Activated T-cell treated with anti-CD3 and anti-CD28 coated beads, Interleukin-2, amount 50 U/mL, for 1 hour (primary cell): ENCODE data around the gene PDGFA.

Experiments used
- DNase-seq: peaks from one replicate; pipeline ENCODE4 v3.0.0-alpha.2; 2020

The PDGFA gene

GRCh38 chr7:485188-486081, 34.2 kb downstream of the PDGFA start:
- no peak for DNase-seq

GRCh38 chr7:484356-485101, 35.1 kb downstream of the PDGFA start:
- DNase-seq = no peak

GRCh38 chr7:483656-484355, 35.8 kb downstream of the PDGFA start:
- no peak for DNase-seq

GRCh38 chr7:482521-483083, 37.0 kb downstream of the PDGFA start:
- DNase-seq = no peak

GRCh38 chr7:481219-481930, 38.3 kb downstream of the PDGFA start:
- no peak for DNase-seq

GRCh38 chr7:480531-481218, 39.0 kb downstream of the PDGFA start:
- DNase-seq = no peak

- no peak for DNase-seq
Measured at GRCh38 chr7:479948-480499, 39.6 kb downstream of the PDGFA start.

- DNase-seq = no peak
Measured at GRCh38 chr7:479115-479947, 40.3 kb downstream of the PDGFA start.

- DNase-seq = no peak
Measured at GRCh38 chr7:477626-478220, 41.9 kb downstream of the PDGFA start.

GRCh38 chr7:476736-477360, 42.8 kb downstream of the PDGFA start:
- no peak for DNase-seq

- DNase-seq = no peak
Measured at GRCh38 chr7:475951-476441, 43.6 kb downstream of the PDGFA start.

GRCh38 chr7:475425-475728, 44.3 kb downstream of the PDGFA start:
- DNase-seq = no peak

GRCh38 chr7:474605-475424, 44.8 kb downstream of the PDGFA start:
- no peak for DNase-seq

GRCh38 chr7:473870-474604, 45.6 kb downstream of the PDGFA start:
- no peak for DNase-seq

GRCh38 chr7:473211-473734, 46.4 kb downstream of the PDGFA start:
- no peak for DNase-seq

- DNase-seq = no peak
Measured at GRCh38 chr7:472640-472957, 47.0 kb downstream of the PDGFA start.

- no peak for DNase-seq
Measured at GRCh38 chr7:471866-472639, 47.6 kb downstream of the PDGFA start.
